ENCODE results near the gene OGFR. TPM values are rescaled to one million over a fixed set of nuclear protein-coding genes. Genes with fewer than 3 reads are reported as not detected.
A peak's percentile ranks its signal among the peaks of the same experiment; 100 is the strongest.

OGFR gene
- polyA plus RNA-seq, 6 donors from 2014 or later: 20.6 to 74.6 (median 46.0) TPM

DNA sequence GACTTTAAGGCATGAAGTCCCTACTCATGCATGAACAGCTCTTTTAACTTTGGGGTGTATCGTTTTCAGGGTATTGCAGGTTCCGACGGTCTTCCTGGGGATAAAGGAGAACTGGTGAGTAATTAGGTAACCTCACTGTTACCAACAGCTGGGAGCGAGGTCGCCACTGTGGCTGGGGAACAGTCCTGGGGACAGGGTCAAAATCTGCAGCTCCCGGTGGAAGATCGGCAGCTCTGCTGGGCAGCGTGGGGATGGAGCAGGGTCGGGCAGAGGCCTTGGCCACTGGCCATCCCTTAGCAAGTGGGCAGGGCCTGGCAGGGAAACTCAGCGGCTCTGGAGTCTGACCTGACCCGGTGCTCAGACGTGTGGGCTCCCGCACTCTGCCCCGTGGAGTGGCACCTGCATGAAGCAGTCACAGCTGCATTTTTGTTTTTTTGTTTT is 28.3 kb downstream of the OGFR start:
- no peaks in the 10 kb centered on the region for H3K27me3 Mint-ChIP-seq
- H3K36me3 Mint-ChIP-seq: no peaks in the 10 kb centered on the region
- peak overlapping the region in 5 of 6 donors; percentile 25 to 90 (median 82) for H3K27ac Mint-ChIP-seq
- DNase-seq (no peak), ATAC-seq (ENCODE audit: low read depth in 2 of 2) (peak; percentile 24 to 36)
- no peaks in the 10 kb centered on the region for H3K9me3 Mint-ChIP-seq
- peak overlapping the region in 7 of 8 donors; percentile 53 to 89 (median 76) for H3K4me3 Mint-ChIP-seq
- H3K4me1 Mint-ChIP-seq: peaks cover 14 to 36% (median 29%) of the 10 kb centered on the region in 3 donors

DNA sequence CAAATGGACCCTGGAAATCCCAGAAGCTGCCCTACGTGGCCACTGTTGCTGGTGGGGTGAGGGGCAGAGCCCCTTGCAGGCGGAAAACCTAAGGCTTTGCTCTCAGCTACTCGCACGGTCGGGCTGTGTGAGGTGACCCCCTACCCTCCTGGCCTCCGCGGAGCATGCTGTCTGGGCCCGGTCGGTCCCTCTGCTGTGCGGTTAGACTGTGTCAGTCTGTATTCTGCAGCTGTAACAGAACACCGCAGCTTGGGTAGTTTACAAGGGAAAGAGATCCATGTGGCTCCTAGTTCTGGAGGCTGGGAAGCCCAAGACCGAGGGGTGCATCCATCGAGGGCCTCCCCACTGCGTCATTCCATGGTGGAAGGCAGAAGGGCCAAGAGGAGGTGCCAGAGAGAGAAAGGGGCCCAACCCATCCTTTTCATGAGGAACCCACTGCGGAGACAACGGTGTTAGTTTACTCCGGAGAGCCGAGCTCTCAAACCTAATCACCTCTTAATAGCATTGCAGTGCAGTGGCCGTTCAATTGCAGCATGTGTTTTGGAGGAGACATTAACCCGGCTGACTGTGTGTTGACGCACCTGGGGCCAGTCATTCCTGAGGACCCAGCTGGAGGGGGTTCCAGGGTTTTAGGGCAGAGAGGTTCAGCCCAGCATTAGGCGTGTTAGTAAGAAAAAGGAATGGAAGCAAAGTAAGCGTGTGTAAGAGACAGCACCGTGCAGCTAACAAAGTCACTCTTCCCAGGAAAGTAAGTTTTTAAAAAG is 30.5 kb downstream of the OGFR start:
- ATAC-seq (ENCODE audit: low read depth in 2 of 2) (no peak), DNase-seq (no peak)
- Mint-ChIP-seq H3K4me3 (no peak overlapping the region), H3K4me1 (peaks cover 18 to 44% (median 37%) of the 10 kb centered on the region in 3 donors), H3K36me3 (no peaks in the 10 kb centered on the region), H3K27me3 (no peaks in the 10 kb centered on the region), H3K9me3 (no peaks in the 10 kb centered on the region), H3K27ac (peak overlapping the region in 3 of 6 donors; percentile 4 to 69 (median 68))

DNA sequence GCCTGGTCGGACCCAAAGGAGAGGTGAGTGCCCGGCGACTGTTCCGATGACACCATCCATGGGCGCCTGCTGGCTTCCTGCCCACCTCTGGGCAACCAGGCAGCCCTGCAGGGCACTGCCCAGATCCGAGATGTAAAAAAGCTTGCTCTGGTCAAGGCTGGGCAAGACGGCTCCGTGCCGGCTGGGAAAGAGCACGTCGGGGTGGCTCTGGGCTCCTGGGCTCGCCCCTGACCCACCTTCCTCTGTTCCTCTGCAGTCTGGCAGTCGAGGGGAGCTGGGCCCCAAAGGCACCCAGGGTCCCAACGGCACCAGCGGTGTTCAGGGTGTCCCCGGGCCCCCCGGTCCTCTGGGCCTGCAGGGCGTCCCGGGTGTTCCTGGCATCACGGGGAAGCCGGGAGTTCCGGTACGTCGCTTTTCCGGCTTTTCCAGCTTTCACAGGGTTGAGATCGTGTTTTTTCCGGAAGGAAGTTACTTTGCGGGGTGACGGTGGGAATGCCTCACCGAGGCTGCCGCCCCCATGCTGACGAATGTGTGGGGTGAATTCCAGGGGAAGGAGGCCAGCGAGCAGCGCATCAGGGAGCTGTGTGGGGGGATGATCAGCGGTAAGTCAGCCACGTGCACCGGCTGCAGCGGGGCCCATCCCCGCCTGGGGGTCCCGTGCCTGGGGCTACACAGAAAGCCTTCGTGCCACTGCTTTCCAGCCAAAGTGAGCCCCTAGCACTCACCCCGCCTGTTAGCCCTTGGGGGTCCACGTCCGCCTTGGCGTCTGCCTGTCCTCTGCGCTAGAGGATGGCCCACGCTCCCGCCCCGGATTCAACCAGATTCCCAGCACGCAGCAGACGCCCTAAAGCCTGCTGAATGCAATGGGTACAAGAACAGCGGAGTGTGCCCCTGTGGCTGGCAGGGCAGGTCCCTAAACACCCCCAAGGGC is 31.6 kb downstream of the OGFR start:
- DNase-seq (no peak), ATAC-seq (ENCODE audit: low read depth in 2 of 2) (no peak)
- peak overlapping the region in 1 of 8 donors; percentile 25 for H3K4me3 Mint-ChIP-seq
- H3K9me3 Mint-ChIP-seq: no peaks in the 10 kb centered on the region
- H3K4me1 Mint-ChIP-seq: peaks cover 18 to 44% (median 37%) of the 10 kb centered on the region in 3 donors
- H3K27me3 Mint-ChIP-seq: no peaks in the 10 kb centered on the region
- H3K36me3 Mint-ChIP-seq: no peaks in the 10 kb centered on the region
- peak overlapping the region in 4 of 6 donors; percentile 61 to 70 (median 68) for H3K27ac Mint-ChIP-seq

DNA sequence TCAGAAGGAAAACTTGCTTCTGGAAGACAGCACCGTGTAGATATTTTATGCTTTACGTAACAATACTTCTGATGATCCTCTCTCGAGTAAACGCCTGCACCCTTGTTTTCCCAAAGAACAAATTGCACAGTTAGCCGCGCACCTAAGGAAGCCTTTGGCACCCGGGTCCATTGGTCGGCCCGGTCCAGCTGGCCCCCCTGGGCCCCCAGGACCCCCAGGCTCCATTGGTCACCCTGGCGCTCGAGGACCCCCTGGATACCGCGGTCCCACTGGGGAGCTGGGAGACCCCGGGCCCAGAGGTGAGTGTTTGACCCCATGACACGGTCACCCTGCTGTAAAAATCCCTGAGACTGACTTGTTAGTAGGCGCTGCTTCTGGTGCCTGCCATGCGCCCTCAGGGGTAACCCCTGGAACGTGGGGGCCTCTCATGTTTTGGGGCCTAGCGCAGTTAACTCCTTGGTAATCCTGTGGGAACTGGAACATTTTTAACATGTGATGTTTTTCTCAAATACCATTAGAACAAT is 32.4 kb downstream of the OGFR start:
- Mint-ChIP-seq H3K4me1 (peaks cover 13 to 39% (median 32%) of the 10 kb centered on the region in 3 donors), H3K36me3 (no peaks in the 10 kb centered on the region), H3K27me3 (no peaks in the 10 kb centered on the region), H3K27ac (peak overlapping the region in 5 of 6 donors; percentile 56 to 99 (median 98)), H3K9me3 (no peaks in the 10 kb centered on the region), H3K4me3 (peak overlapping the region in 1 of 8 donors; percentile 25)
- no peak for DNase-seq
- ATAC-seq (ENCODE audit: low read depth in 2 of 2): no peak

DNA sequence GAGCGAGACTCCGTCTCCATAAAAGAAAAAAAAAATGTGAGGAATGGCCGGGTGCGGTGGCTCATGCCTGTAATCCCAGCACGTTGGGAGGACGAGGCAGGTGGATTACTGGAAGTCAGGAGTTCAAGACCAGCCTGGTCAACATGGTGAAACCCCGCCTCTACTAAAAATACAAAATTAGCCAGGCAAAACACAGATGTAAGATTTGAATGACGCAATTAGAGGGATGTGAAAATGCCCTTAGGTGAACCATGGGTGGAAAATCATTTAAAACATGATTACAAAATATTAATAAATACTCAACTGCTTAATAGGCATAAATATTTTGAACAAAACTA is 33.1 kb downstream of the OGFR start:
- peak; percentile 40 to 54 for ATAC-seq (ENCODE audit: low read depth in 2 of 2)
- Mint-ChIP-seq H3K4me1 (peaks cover 6 to 31% (median 25%) of the 10 kb centered on the region in 3 donors), H3K27ac (peak overlapping the region; percentile 53 to 99 (median 95)), H3K27me3 (no peaks in the 10 kb centered on the region), H3K4me3 (peak overlapping the region in 7 of 8 donors; percentile 13 to 85 (median 65)), H3K36me3 (no peaks in the 10 kb centered on the region), H3K9me3 (no peaks in the 10 kb centered on the region)
- no peak for DNase-seq

DNA sequence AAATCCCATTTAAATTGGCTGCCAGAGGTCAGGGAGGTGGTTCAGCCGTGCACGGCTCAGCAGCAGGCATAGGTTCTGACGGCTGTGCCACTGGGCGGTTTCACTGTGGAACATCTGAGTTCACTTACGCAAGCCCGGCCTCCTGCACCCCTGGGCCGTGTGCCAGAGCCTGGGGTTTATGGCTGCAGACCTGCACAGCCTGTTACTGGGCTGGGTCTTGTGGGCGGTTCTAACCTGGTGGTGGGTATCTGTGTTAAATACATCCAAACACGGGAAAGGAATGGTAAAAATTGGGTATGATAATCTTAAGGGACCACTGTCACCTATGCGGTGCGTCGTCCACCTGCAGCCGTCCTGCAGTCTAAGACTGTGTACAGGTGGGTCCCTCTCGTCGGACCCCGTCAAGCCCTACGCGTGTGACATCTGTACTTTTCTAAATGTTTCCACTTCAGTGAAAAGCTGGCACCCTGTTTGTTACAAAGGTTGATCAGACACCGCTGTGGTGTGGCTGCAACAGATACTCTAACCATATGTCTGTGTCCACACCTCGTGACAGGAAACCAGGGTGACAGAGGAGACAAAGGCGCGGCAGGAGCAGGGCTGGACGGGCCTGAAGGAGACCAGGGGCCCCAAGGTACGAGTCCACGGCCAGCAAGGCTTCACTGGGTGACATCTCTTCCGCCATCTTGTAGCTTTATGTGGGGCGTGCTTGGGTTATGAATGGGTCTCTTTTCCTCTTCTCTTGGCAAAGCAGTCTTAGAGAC is 33.7 kb downstream of the OGFR start:
- H3K4me3 Mint-ChIP-seq: peak overlapping the region; percentile 13 to 85 (median 51)
- DNase-seq (peak; percentile 77), ATAC-seq (ENCODE audit: low read depth in 2 of 2) (peak; percentile 74 to 78)
- peak overlapping the region; percentile 53 to 99 (median 95) for H3K27ac Mint-ChIP-seq
- no peaks in the 10 kb centered on the region for H3K9me3 Mint-ChIP-seq
- H3K27me3 Mint-ChIP-seq: no peaks in the 10 kb centered on the region
- no peaks in the 10 kb centered on the region for H3K36me3 Mint-ChIP-seq
- peaks cover 3 to 27% (median 19%) of the 10 kb centered on the region in 3 donors for H3K4me1 Mint-ChIP-seq

DNA sequence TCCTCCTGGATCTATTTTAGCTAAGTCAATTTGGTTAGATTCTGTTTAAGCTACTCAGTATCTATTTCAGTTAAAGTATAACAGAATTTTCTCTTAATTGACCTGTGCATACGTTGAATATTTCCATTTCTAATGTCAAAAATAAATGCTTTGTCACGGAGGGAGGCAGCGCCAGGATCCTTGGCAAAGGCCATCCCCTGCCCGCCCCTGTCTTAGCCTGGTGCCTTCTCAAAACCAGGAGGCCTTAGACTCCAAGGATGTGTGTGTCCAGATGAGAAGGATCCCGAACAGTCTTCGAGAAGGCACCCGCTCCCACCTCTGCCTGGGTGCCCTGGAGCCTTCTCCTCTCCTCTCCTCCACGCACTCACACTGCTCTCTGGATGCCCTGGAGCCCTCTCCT is 34.6 kb downstream of the OGFR start:
- no peak for ATAC-seq (ENCODE audit: low read depth in 2 of 2)
- no peak for DNase-seq
- Mint-ChIP-seq H3K27me3 (no peaks in the 10 kb centered on the region), H3K9me3 (no peaks in the 10 kb centered on the region), H3K4me3 (no peak overlapping the region), H3K36me3 (no peaks in the 10 kb centered on the region), H3K27ac (peak overlapping the region in 2 of 6 donors; percentile 92 to 99), H3K4me1 (peaks cover 3 to 27% (median 18%) of the 10 kb centered on the region in 3 donors)

DNA sequence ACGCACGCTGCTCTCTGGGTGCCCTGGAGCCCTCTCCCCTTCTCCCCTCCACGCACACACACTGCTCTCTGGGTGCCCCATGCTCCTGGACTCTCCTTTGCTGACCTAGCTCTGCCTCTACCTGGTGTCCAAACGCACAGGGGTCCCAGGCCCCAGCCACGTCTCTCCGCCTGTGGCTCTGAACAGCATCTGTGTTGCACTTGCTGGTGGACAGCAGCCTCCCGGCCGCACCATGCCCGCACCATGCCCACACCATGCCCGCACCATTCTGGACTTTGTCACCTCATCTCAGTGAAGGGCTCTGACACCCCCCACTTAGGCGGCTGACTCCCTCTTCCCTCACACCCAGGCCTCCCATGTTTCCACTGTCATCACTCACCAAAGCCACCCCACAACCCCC is 35.2 kb downstream of the OGFR start:
- ATAC-seq (ENCODE audit: low read depth in 2 of 2) (no peak), DNase-seq (no peak)
- no peaks in the 10 kb centered on the region for H3K27me3 Mint-ChIP-seq
- H3K27ac Mint-ChIP-seq: peak overlapping the region in 5 of 6 donors; percentile 28 to 94 (median 86)
- no peaks in the 10 kb centered on the region for H3K36me3 Mint-ChIP-seq
- H3K9me3 Mint-ChIP-seq: no peaks in the 10 kb centered on the region
- H3K4me3 Mint-ChIP-seq: no peak overlapping the region
- peaks cover 3 to 27% (median 18%) of the 10 kb centered on the region in 3 donors for H3K4me1 Mint-ChIP-seq

DNA sequence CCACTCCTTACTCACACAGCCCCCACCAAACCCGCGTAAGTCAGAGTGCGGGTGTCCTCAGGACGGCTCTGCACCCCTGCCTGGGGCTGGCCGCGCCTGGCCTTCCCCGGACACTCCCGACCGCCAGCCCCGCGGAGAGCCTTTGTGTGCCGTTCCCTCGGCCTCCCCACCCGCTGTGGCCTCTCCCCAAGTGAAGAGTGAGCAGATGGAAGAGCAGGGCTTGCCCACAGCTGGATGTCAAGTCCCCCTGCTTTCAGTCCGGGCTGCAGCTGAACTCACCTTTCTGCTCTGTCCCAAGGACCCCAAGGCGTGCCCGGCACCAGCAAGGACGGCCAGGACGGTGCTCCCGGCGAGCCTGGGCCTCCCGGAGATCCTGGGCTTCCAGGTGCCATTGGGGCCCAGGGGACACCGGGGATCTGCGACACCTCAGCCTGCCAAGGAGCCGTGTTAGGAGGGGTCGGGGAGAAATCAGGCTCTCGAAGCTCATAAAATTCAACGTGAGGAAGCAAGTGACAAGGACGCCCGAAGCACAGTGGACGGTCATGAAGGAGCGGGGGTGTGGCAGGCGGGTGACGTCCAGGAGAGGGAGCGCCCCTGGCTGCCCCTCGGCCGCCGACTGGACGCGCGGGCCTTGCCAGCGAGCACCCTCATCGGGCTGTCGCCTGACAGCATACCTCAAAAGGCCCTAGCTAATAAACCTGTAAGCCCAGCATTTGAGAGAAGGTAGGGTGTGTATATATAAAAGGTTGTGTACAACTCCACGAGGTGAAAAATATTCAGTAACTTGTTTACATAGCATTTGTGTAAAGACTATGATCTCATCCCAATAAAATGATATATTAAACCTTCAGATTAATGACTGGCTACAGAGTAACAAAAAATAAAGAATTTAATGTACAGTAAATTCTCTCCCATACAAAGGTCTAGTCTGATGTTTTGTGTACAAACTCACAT is 35.9 kb downstream of the OGFR start:
- Mint-ChIP-seq H3K27ac (peak overlapping the region in 2 of 6 donors; percentile 82 to 84), H3K9me3 (no peaks in the 10 kb centered on the region), H3K36me3 (peaks cover 0 to 1% of the 10 kb centered on the region in 2 donors), H3K4me3 (no peak overlapping the region), H3K4me1 (peaks cover 3 to 23% (median 18%) of the 10 kb centered on the region in 3 donors), H3K27me3 (no peaks in the 10 kb centered on the region)
- DNase-seq: no peak
- no peak for ATAC-seq (ENCODE audit: low read depth in 2 of 2)

DNA sequence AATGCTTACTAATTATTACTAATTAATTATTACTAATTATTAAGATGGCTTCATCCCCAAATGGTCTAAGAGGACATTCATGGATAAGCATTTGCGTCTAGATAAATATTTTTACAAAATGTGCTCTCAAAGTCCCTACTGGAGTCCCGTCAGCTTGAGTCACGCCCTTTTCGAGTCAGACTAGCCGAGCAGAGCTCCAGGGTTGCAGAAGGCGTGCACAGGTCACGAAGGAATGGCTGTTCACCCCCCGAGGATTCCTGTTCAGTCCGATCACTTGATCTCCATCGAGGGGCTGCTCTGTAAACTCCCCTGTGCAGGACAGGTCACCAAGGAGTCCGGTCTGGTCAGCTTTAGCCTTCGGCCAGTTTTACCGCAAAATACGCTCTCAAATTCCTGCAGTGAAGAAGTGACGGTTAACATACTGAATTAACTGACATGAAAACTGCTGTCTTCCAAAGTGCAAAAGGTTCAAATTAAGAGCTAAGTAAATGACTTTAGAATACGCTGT is 37.1 kb downstream of the OGFR start:
- ATAC-seq (ENCODE audit: low read depth in 2 of 2) (no peak), DNase-seq (no peak)
- Mint-ChIP-seq H3K27ac (no peak overlapping the region), H3K9me3 (no peaks in the 10 kb centered on the region), H3K4me3 (no peak overlapping the region), H3K27me3 (no peaks in the 10 kb centered on the region), H3K4me1 (peaks cover 3 to 18% (median 17%) of the 10 kb centered on the region in 3 donors), H3K36me3 (peaks cover 0 to 5% of the 10 kb centered on the region in 2 donors)

DNA sequence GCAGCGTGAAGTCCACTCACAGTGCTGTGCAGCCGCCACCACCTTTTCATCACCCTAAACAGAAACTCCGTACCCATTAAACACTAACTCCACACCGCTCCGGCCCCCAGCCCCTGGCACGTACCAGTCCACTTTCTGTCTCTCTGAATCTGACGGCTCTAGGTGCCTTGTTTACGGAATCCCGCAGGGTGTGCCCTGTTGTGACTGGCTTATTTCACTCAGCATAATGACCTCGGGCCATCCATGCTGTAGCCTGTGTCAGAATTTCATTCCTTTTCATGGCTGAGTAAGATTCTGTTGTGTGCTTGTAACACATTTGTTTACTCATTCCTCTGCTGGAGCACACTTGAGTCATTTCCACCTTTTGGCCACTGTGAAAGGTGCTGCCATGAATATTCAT is 39.0 kb downstream of the OGFR start:
- H3K36me3 Mint-ChIP-seq: peaks cover 0 to 5% of the 10 kb centered on the region in 2 donors
- H3K4me1 Mint-ChIP-seq: peaks cover under 1 to 3% (median 1%) of the 10 kb centered on the region in 3 donors
- no peaks in the 10 kb centered on the region for H3K27me3 Mint-ChIP-seq
- H3K27ac Mint-ChIP-seq: no peak overlapping the region
- no peak for DNase-seq
- ATAC-seq (ENCODE audit: low read depth in 2 of 2): no peak
- H3K4me3 Mint-ChIP-seq: no peak overlapping the region
- H3K9me3 Mint-ChIP-seq: no peaks in the 10 kb centered on the region

DNA sequence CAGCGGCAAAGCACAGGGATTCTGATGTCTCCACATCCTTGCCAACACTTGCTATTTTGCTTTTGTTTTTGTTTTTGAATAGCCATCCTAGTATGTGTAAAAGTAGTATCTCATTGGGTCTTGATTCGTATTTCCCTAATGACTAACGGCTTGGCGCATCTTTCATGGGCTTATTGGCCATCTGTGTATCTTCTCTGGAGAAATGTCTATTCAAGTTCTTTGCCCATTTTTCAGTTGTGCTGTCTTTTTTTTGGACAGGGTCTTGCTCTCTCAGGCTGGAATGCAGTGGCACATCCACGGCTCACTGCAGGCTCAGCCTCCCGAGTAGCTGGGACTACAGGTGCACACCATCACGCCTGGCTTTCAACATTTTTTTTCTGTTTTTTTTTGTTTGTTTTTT is 39.5 kb downstream of the OGFR start:
- no peak overlapping the region for H3K4me3 Mint-ChIP-seq

More for the DNA sequence above, 39.5 kb downstream of the OGFR start:
- H3K27ac Mint-ChIP-seq: no peak overlapping the region
- H3K27me3 Mint-ChIP-seq: no peaks in the 10 kb centered on the region
- peaks cover 0 to 5% of the 10 kb centered on the region in 2 donors for H3K36me3 Mint-ChIP-seq
- H3K4me1 Mint-ChIP-seq: peaks cover 0 to 3% (median 1%) of the 10 kb centered on the region in 3 donors
- ATAC-seq (ENCODE audit: low read depth in 2 of 2) (no peak), DNase-seq (no peak)
- no peaks in the 10 kb centered on the region for H3K9me3 Mint-ChIP-seq

All from naive B cell (primary cell).